ENCODE results near the gene IL20. TPM values are rescaled to one million over a fixed set of nuclear protein-coding genes. Genes with fewer than 3 reads are reported as not detected.
A peak's percentile ranks its signal among the peaks of the same experiment; 100 is the strongest.

Gene IL20
- total and polyA plus RNA-seq, 8 donors, result not detected

GRCh38 chr1:206908038-206908437, 42.6 kb downstream of the IL20 start:
- H3K4me1 ChIP-seq, result peaks cover 4 to 43% of the 10 kb centered on the region in 2 donors
- peaks cover 7 to 40% of the 10 kb centered on the region in 2 donors for H3K27me3 ChIP-seq
- no peak overlapping the region for H3K27ac ChIP-seq
- DNase-seq, result no peak
- H3K4me3 ChIP-seq, result no peak overlapping the region
- no peaks in the 10 kb centered on the region for H3K36me3 ChIP-seq
- ATAC-seq, result no peak
- intact Hi-C loops (cut with DNase I), result no loop called here
- no peaks in the 10 kb centered on the region for H3K9me3 ChIP-seq
- TF ChIP-seq, protein P1, sequence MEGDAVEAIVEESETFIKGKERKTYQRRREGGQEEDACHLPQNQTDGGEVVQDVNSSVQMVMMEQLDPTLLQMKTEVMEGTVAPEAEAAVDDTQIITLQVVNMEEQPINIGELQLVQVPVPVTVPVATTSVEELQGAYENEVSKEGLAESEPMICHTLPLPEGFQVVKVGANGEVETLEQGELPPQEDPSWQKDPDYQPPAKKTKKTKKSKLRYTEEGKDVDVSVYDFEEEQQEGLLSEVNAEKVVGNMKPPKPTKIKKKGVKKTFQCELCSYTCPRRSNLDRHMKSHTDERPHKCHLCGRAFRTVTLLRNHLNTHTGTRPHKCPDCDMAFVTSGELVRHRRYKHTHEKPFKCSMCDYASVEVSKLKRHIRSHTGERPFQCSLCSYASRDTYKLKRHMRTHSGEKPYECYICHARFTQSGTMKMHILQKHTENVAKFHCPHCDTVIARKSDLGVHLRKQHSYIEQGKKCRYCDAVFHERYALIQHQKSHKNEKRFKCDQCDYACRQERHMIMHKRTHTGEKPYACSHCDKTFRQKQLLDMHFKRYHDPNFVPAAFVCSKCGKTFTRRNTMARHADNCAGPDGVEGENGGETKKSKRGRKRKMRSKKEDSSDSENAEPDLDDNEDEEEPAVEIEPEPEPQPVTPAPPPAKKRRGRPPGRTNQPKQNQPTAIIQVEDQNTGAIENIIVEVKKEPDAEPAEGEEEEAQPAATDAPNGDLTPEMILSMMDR (IDR thresholded peaks at IDR 0.05), result no peak

DNA sequence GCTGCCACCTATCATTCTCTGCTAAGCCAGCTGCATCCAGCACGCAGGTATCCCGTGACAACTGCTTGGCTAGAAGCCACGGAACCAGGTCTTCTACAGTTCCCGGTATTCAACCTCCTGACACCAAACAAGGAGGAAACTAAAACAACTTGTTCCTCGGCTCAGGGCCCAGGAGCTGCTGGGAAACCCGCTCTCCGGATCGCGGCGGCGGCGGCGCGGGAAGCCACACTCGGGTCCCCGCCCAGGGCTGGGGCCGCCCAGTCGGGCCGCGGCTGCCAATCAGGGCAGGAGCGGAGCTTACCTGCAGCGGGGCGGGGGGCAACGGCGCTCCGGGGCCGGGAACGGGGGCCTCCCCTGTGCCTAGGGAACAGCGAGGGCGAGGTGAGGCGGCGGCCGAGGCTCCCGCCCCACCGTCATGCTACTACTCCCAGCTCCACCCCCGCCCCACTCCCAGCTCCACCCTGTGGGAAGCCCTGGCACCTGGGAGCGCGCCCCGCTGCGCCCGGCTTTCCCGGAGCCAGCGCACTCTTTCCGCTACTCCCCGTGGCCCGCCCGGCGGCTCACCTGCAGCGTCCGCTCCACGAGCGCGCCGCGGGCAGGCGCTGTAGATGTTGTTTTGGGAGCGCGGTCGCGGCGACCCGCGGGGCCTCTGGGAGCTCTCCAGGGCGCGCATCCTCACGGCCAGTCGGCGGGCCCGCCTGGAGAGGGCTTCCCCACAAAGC, 43.9 kb downstream of the IL20 start:
- peak in 3 of 4 donors; percentile 78 to 94 (median 83) for DNase-seq
- peak; percentile 87 for ATAC-seq
- Histone ChIP-seq H3K4me1 (peaks cover 4 to 43% of the 10 kb centered on the region in 2 donors), H3K27me3 (peaks cover 7 to 40% of the 10 kb centered on the region in 2 donors), H3K36me3 (no peaks in the 10 kb centered on the region), H3K9me3 (no peaks in the 10 kb centered on the region), H3K27ac (peak overlapping the region; percentile 48 to 73), H3K4me3 (peak overlapping the region; percentile 32 to 42)
- intact Hi-C loops (cut with DNase I), result no loop called here
- TF ChIP-seq, protein P1 (IDR thresholded peaks at IDR 0.05), result no peak

GRCh38 chr1:206909883-206910318, 44.5 kb downstream of the IL20 start:
- Histone ChIP-seq H3K36me3 (no peaks in the 10 kb centered on the region), H3K27me3 (peaks cover 7 to 40% of the 10 kb centered on the region in 2 donors), H3K27ac (peak overlapping the region; percentile 48 to 73), H3K4me1 (peaks cover 4 to 43% of the 10 kb centered on the region in 2 donors), H3K9me3 (no peaks in the 10 kb centered on the region), H3K4me3 (peak overlapping the region; percentile 32 to 42)
- intact Hi-C loops (cut with DNase I), result loop anchor here in 1 of 2 donors (5.0 kb wide), 1 partner anchor 93 kb away; no protein-coding TSS in a partner anchor
- DNase-seq (no peak), ATAC-seq (peak; percentile 10)
- TF ChIP-seq, protein P1 (IDR thresholded peaks at IDR 0.05), result no peak

DNA sequence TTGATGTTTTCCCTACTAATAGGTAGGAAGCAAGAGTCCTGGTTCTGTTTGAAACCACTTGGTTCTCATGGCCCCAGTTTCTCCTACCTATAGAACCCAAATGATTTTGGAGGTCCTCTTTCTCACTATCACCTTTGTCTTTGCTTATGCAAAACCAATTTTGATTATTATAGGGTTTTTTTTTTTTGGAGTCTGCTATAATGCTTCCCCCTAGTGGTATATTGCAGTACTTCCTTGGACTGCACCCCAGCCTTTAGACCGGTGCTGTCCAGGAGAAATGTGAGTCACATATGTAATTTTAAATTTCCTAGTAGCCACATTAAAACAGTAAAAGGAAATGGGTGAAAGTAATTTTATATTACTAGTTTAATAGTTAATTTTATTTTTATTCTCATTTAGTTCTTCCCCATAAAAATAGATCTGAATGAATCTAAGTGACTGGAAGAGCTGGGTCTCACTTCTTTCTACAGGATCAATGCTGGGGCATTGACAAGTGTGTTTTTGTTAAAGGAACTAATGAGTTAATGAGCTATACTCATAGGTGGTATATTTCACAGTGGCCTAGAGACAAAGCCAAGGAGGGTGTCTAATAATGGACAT, 45.7 kb downstream of the IL20 start:
- Histone ChIP-seq H3K9me3 (no peaks in the 10 kb centered on the region), H3K27me3 (peaks cover 7 to 40% of the 10 kb centered on the region in 2 donors), H3K36me3 (no peaks in the 10 kb centered on the region), H3K27ac (no peak overlapping the region), H3K4me3 (no peak overlapping the region), H3K4me1 (peaks cover 4 to 43% of the 10 kb centered on the region in 2 donors)
- TF ChIP-seq, protein P1 (IDR thresholded peaks at IDR 0.05), result peak; percentile 92 to 96
- ATAC-seq (peak; percentile 50), DNase-seq (peak in 1 of 4 donors; percentile 54)
- intact Hi-C loops (cut with DNase I), result loop anchor here in 1 of 2 donors (5.0 kb wide), 1 partner anchor 94 kb away; no protein-coding TSS in a partner anchor

All from left lung (tissue), 10 donors.